Stimulated activated naive CD4-positive, alpha-beta T cell (primary cell): Measurements from ENCODE around the gene YWHAE.
"Not testable (repeated sequence)": the region's sequence is repeated elsewhere in the genome, so short reads cannot be mapped to it uniquely, and the experiment has no call there.

Experiments used
- DNase-seq, 6 experiments: peaks; one replicate each; lab custom pipeline; 2025; lab: John Stamatoyannopoulos, UW

The YWHAE gene

GRCh38 chr17:1373707-1374237, 26.2 kb downstream of the YWHAE start:
- no peak for DNase-seq

- no peak for DNase-seq
These were observed 27.4 kb downstream of the YWHAE start for GRCh38 chr17:1372618-1373017.

- DNase-seq, result no peak
These were observed 28.0 kb downstream of the YWHAE start for GRCh38 chr17:1371893-1372590.

- DNase-seq, result no peak
These were observed 31.4 kb downstream of the YWHAE start for GRCh38 chr17:1368588-1368987.

DNA sequence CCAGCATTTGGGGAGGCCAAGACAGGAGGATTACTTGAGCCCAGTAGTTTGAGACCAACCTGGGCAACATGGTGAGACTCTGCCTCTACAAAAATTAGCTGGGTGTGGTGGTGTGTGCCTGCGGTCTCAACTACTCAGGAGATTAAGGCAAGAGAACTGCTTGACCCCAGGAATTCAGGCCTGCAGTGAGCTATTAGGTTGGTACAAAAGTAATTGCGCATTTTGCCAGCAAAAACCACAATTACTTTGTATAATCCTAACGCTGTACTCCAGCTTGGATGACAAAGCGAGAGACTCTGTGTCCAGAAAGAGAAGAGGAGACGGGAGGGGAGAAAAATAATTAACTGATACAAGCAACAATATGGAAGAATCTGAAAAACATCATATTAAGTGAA, 32.7 kb downstream of the YWHAE start:
- DNase-seq, result no peak

DNA sequence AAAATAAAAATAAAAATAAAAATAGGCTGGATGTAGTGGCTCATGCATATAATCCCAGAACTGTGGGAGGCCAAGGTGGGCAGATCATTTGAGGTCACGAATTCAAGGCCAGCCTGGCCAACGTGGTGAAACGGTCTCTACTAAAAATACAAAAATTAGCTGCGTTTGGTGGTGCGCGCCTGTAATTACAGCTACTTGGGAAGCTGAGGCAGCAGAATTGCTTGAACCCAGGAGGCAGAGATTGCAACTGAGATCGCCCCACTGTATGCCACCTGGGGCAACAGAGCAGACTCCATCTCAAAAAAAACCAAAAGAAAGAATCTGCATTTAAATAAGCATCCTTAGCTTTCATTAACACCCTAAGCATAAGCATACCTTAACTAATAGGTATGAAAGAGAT, 33.8 kb downstream of the YWHAE start:
- no peak for DNase-seq

GRCh38 chr17:1365445-1366039, 34.5 kb downstream of the YWHAE start:
- peak; percentile 14 to 77 (median 44) for DNase-seq

GRCh38 chr17:1362964-1363363, 37.1 kb downstream of the YWHAE start:
- no peak for DNase-seq

DNA sequence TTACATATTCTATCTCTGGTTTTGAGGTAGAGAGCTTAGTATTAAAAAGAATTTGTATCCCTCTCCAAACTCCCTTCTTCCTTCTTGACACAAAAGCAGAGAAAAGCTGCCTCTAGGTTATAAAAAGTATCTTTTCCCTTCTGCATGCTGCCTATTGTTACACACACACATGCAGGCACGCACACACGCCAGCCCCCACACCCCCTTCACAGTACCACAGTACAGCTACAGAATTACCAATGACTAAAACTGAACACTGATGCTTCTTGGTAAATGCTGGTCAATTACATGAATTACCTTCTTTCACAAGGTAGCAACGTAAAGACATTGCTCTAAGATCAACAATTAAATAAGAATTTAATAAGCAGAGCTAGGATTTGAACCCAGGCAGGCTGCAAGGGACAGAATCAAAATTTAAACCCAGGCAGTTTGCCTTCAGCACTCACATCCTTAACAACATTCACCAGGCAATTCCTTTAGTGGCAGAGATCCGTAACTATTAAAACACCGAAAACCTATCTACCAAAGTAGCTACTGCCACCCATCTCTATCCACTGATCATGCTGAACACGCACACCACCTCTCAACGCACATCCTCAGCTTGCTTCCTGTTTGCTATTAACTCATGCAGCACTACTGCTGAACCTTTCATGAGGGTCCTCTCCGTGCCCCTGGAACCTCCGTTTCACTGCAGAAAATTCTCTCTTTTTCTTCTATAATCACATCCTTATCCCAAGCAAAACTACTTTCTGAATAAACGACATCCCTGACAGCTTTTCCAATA, 37.8 kb downstream of the YWHAE start:
- peak in 4 of 6 experiments; percentile 6 to 48 (median 28) for DNase-seq

DNA sequence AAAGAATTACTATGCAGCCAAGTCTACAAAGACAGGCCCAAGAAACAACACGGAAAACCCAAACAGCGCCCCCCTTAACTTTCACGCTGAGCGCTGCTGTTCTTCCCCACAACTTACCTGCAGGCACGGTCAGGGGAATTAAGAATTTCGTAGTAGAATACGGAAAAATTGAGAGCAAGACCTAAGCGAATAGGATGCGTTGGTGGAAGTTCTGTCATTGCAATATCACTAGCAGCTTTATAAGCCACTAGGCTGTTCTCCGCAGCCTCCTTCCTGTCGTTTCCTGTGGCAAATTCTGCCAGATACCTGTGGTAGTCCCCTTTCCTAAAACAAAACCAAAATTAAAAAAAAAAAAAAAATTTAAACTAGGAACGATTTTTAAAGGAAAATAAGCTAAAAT, 39.0 kb downstream of the YWHAE start:
- no peak for DNase-seq

GRCh38 chr17:1360315-1360714, 39.7 kb downstream of the YWHAE start:
- DNase-seq, result not testable (repeated sequence)

DNA sequence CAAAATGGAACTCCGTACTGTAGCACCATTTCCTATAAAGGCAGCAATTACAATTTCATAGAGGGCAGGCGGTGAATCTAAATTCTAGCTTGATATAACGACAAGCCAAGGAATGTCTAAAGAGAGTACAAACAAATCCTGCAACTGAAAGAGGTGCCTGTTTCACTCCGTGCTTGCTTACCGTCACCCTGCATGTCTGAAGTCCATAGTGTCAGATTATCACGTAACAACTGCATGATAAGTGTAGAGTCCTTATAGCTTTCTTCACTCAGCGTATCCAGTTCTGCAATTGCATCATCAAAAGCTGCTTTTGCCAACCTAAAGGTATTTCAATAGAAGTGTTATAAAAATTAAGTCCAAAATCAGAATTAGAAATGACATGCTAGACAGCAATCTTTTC, 46.0 kb downstream of the YWHAE start:
- DNase-seq, result no peak

- DNase-seq, result not testable (repeated sequence)
These were observed 47.5 kb downstream of the YWHAE start for GRCh38 chr17:1352530-1352929.

DNA sequence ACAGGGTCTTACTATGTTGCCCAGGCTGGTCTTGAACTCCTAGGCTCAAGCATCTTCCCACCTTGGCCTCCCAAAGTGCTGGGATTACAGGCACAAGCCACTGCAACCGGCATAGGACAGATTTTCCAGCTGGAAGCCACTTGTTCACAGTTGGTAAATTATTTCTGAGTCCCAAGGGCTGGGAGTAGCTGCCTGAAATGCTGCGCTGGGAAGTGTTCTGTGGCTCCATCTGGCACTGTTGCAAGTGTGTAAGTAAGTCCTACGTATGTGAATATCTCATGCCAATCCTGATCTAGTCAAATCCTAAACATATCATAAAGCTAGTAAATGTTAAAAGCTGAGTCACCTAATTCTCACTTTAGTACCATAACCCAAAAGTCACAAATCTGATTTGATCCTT, 48.1 kb downstream of the YWHAE start:
- DNase-seq, result no peak

DNA sequence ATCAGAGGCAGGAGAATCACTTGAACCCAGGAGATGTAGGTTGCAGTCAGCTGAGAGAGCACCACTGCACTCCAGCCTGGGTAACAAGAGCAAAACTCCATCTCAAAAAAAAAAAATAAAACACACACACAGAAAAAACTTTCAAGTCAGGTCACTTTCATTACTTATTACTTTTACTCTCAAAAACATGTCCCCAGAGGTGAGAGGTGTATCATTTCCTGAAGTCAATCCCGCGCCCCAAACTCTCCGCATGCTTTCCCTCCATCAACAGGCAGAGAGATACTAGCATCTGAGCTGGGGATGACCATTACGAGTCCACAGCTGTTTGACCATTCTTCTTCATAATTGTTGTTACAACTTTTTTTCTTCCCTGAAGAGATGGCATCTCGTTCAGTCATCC, 48.7 kb downstream of the YWHAE start:
- DNase-seq, result no peak

DNA sequence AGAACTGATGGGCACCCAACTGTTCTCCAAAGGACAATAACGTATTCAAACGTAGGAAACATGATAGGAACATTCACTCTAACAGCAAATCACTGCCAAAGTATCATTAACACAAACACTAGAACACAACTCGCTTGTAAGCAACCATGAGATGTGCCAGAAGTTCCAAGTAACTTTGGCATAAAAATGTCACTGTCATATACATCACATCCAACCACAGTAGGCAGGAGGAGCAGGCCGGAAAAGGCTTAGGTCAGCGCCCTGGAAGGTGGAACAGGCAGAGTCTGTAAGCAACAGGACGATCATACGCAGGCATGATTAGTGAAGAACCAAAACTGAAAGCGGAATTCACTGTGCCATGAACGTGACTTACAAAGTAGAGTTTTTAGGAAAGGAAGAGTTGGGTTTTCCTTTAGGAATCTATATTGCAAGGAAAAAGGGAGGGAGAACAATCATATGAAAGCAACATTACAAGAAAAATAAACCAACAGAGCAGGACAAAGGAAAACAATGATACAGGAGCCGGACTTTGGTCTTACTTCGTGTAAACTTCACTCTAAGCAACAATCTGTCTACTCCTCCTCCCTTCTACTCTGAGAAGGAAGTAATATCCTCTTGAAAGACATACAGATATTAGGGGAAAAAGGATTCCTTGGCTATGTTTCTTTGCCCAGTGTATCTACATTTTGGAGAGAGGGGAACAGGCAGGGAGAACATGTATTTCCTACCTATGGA, 52.3 kb downstream of the YWHAE start:
- DNase-seq, result no peak

- DNase-seq, result no peak
These were observed 55.5 kb downstream of the YWHAE start for GRCh38 chr17:1344521-1344920.

DNA sequence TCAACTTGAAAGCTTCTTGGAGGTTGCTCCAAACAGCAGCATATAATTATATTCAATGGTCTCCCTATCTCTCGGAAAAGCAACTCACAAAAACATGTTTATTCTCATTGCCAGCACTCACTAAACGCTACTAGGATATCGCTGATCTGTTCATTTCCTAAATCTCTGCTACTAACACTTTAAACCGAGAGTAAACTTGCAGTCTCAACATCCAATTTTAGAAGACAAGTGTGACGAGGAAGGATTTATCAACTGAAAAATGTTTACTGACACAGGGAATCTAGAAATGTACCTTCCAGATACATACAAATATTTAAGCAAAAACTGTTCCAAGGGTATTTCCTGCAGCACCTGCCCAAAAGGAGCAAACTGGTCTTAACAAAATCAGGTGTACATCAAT, 56.5 kb downstream of the YWHAE start:
- no peak for DNase-seq

DNA sequence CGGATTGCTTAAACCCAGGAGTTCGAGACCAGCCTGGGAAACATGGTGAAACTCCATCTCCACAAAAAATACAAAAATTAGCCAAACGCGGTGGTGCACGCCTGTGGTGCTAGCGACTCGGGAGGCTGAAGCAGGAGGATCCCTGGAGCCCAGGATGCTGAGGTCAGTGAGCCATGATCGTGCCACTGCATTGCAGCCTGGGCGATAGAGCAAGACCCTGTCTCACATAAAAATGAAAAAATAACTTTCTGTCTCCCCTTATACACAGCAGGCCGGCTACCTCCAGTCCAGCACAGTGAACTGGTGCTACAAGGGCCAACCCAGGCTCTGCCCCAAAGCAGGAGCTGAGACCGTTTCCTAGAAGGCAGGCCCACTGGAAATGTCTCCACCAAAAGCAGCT, 59.7 kb downstream of the YWHAE start:
- no peak for DNase-seq

- DNase-seq, result peak in 5 of 6 experiments; percentile 6 to 57 (median 40)
These were observed 68.3 kb downstream of the YWHAE start for GRCh38 chr17:1331708-1332107.

DNA sequence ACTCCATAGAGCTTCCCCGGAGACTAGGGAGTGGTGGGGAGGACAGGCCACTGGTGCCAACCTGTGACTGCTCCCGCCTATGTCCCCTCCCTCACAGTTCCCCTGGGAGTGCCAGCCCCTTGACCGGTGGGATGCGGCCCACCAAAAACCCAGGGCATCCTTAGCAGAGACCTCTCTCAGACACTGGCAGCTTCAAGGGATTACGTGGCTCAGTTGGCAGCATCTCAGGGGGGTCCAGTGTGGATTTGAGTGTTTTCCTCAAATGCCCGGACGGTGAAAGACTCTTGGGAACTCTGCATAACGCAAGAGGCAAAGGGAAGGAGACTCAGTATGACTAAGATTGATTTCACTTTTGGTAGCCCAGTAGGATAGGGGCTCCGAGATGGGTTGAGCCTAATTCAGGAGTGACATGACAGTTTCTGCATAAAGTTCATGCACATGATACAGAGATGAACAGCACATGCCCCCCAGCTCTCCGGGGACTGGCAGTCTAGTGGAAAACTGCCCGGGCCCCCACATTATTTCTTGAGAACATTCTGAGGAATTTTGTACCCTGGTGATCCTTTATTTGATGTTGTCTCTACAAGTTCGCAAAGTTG, 70.2 kb downstream of the YWHAE start:
- no peak for DNase-seq

- DNase-seq, result no peak
These were observed 71.6 kb downstream of the YWHAE start for GRCh38 chr17:1328437-1328836.
